Measurements from ENCODE around the gene KLB. TPM values are rescaled to one million over a fixed set of nuclear protein-coding genes. Genes with fewer than 3 reads are reported as not detected.

KLB gene
- total RNA-seq, 2 experiments from 2014 or later, result not detected

DNA sequence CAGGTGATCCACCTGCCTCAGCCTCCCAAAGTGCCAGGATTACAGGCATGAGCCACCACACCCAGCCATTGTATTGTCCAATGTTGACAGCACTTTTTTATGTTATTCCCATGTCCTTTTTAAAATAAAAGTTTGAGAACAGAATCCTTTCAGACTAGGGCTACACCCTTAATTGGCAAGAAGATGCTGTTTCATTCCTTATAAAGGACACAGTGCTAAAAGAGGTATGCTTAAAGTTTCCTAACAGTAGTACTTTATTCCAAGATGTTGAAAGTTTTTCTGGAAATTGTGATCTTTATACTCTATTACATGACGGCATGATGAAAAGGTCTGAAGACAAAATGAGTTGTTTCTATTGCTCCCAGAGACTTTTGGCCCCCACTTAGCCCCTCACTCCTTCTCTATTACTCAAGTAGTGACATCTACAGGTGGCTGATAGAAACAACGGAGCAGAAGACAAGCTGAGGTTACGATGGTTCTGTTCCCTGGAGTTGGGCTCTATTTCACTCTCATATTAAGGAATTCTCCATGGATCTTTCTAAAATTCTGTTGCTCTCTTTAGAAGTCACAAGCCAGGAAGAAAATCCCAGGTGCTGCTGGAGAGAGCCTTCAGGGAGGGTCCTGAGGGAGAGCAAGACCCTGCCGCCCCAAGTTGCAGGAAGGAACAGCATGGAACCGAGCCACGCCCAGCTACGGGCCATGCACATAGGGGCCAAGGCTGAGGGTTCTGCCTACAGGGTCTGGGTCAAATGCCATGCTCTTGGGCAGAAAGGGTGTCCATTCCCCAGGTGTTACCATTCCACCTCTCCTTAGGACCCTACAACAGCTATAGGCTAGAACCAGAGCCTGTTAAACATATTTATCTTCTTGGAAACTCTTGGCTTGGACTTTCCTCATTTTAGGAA is 29.2 kb downstream of the KLB start:
- ATAC-seq, result no peak
- Mint-ChIP-seq H3K27ac (no peak overlapping the region), H3K9me3 (no peaks in the 10 kb centered on the region), H3K4me3 (no peak overlapping the region), H3K27me3 (peaks cover 1% of the 10 kb centered on the region), H3K36me3 (ENCODE audit: low read depth) (no peaks in the 10 kb centered on the region), H3K4me1 (ENCODE audit: low read depth) (no peaks in the 10 kb centered on the region)
- intact Hi-C loops (cut with micrococcal nuclease), result no loop called here
- ChIA-PET POLR2A (interaction anchor here (0.7 to 1.2 kb wide), 2 partner anchors 11 to 918 kb away, joined by 3 to 4 read pairs; no protein-coding TSS in a partner anchor), CTCF (interaction anchor here (0.7 to 3.6 kb wide), 8 partner anchors 13 to 533 kb away, joined by 3 to 14 read pairs (median 3); partner anchors contain the start of gene RFC1)
- no peak for DNase-seq
- TF ChIP-seq CTCF (IDR thresholded peaks at IDR 0.05), result no peak

DNA sequence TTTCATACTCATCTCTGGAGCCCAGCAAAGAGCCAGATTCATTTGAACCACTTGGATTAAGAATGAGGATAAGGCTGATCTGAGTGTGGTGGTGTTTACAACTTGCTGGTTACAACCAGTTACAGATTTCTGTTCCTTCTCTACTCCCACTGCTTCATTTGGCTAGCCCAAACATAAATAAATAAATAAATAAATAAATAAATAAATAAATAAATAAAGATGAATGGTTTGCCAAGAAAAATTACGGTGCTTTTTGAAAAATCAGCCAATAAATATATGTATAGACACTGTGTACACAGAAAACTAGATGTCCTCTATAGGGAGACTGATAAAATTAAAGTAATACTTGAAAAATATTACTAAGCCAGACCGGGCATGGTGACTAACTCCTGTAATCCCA is 34.9 kb downstream of the KLB start:
- POLR2A ChIA-PET, result interaction anchor here (1.5 kb wide), 1 partner anchor 10 kb away, joined by 5 read pairs; no protein-coding TSS in a partner anchor
- DNase-seq (no peak), ATAC-seq (no peak)
- Mint-ChIP-seq H3K36me3 (ENCODE audit: low read depth) (no peaks in the 10 kb centered on the region), H3K27ac (no peak overlapping the region), H3K4me1 (ENCODE audit: low read depth) (peaks cover 3% of the 10 kb centered on the region), H3K4me3 (no peak overlapping the region), H3K9me3 (no peaks in the 10 kb centered on the region), H3K27me3 (peaks cover 1% of the 10 kb centered on the region)
- TF ChIP-seq CTCF (IDR thresholded peaks at IDR 0.05), result no peak
- CTCF ChIA-PET, result interaction anchor here (1.1 to 1.3 kb wide), 2 partner anchors 14 to 18 kb away, joined by 3 to 4 read pairs; no protein-coding TSS in a partner anchor
- intact Hi-C loops (cut with micrococcal nuclease), result loop anchor here (10.0 kb wide), 1 partner anchor 397 kb away; no protein-coding TSS in a partner anchor

GRCh38 chr4:39442998-39443397 is 36.3 kb downstream of the KLB start:
- DNase-seq, result no peak
- TF ChIP-seq CTCF (IDR thresholded peaks at IDR 0.05), result no peak
- no peaks in the 10 kb centered on the region for H3K9me3 Mint-ChIP-seq
- ChIA-PET POLR2A (interaction anchor here (1.2 kb wide), 1 partner anchor 9 kb away, joined by 3 read pairs; no protein-coding TSS in a partner anchor), CTCF (interaction anchor here (1.1 kb wide), 1 partner anchor 19 kb away, joined by 4 read pairs; no protein-coding TSS in a partner anchor)
- peaks cover 5% of the 10 kb centered on the region for H3K36me3 Mint-ChIP-seq (ENCODE audit: low read depth)
- intact Hi-C loops (cut with micrococcal nuclease), result loop anchor here (10.0 kb wide), 1 partner anchor 398 kb away; no protein-coding TSS in a partner anchor
- H3K27ac Mint-ChIP-seq, result no peak overlapping the region
- H3K4me1 Mint-ChIP-seq (ENCODE audit: low read depth), result peaks cover 13% of the 10 kb centered on the region
- H3K4me3 Mint-ChIP-seq, result no peak overlapping the region
- ATAC-seq, result no peak
- no peaks in the 10 kb centered on the region for H3K27me3 Mint-ChIP-seq

- DNase-seq, result no peak
- H3K27ac Mint-ChIP-seq, result no peak overlapping the region
- no peaks in the 10 kb centered on the region for H3K9me3 Mint-ChIP-seq
- H3K27me3 Mint-ChIP-seq, result no peaks in the 10 kb centered on the region
- POLR2A ChIA-PET, result interaction anchor here (1.7 to 4.5 kb wide), 2 partner anchors 10 to 12 kb away, joined by 4 to 46 read pairs; partner anchors contain the start of genes LIAS and RPL9
- no peak overlapping the region for H3K4me3 Mint-ChIP-seq
- peaks cover 25% of the 10 kb centered on the region for H3K4me1 Mint-ChIP-seq (ENCODE audit: low read depth)
- H3K36me3 Mint-ChIP-seq (ENCODE audit: low read depth), result peaks cover 18% of the 10 kb centered on the region
- ATAC-seq, result no peak
- CTCF ChIA-PET, result interaction anchor here (0.9 kb wide), 1 partner anchor 80 kb away, joined by 3 read pairs; the partner anchor contains the start of gene RFC1
- intact Hi-C loops (cut with micrococcal nuclease), result loop anchor here (5.0 to 10.0 kb wide), 2 partner anchors 94 to 402 kb away; no protein-coding TSS in a partner anchor
- TF ChIP-seq CTCF (IDR thresholded peaks at IDR 0.05), result no peak
Observed at GRCh38 chr4:39446483-39446841, 39.7 kb downstream of the KLB start.
